Inferior parietal cortex (tissue), 1 donor: ENCODE results near the gene CCDC183.
A peak's percentile ranks its signal among the peaks of the same experiment; 100 is the strongest.
"Not testable (repeated sequence)": the region's sequence is repeated elsewhere in the genome, so short reads cannot be mapped to it uniquely, and the experiment has no call there.

ENCODE experiments used
- DNase-seq: peaks from one replicate; pipeline ENCODE4 v3.0.0-alpha.2; 2016; ENCODE audit errors: extremely low spot score

CCDC183 gene

GRCh38 chr9:136802321-136802720 is 6.2 kb downstream of the CCDC183 start:
- DNase-seq, result no peak

GRCh38 chr9:136803009-136803550 is 6.9 kb downstream of the CCDC183 start:
- DNase-seq, result not testable (repeated sequence)

- DNase-seq, result no peak
Observed at GRCh38 chr9:136803551-136804508, 7.7 kb downstream of the CCDC183 start.

- no peak for DNase-seq
Observed at GRCh38 chr9:136804509-136805206, 8.5 kb downstream of the CCDC183 start.

GRCh38 chr9:136805207-136805740 is 9.1 kb downstream of the CCDC183 start:
- no peak for DNase-seq

- no peak for DNase-seq
Observed at GRCh38 chr9:136806067-136806466, 9.9 kb downstream of the CCDC183 start.

GRCh38 chr9:136806631-136807201 is 10.6 kb downstream of the CCDC183 start:
- DNase-seq, result no peak

- peak; percentile 60 for DNase-seq
Observed at GRCh38 chr9:136807281-136808074, 11.3 kb downstream of the CCDC183 start, which contains the start of gene RABL6. Gene RABL6 (plus strand): TSS chr9:136807948. CDS start chr9:136808197, 249 bp downstream.

GRCh38 chr9:136808075-136808805 is 12.1 kb downstream of the CCDC183 start:
- no peak for DNase-seq

GRCh38 chr9:136808806-136809158 is 12.6 kb downstream of the CCDC183 start:
- no peak for DNase-seq

GRCh38 chr9:136814725-136815421 is 18.7 kb downstream of the CCDC183 start:
- DNase-seq, result no peak

- no peak for DNase-seq
Observed at GRCh38 chr9:136815422-136815782, 19.3 kb downstream of the CCDC183 start.

- DNase-seq, result no peak
Observed at GRCh38 chr9:136820971-136821825, 25.1 kb downstream of the CCDC183 start.

GRCh38 chr9:136821826-136822544 is 25.8 kb downstream of the CCDC183 start:
- no peak for DNase-seq

- DNase-seq, result no peak
Observed at GRCh38 chr9:136823136-136824046, 27.3 kb downstream of the CCDC183 start.

GRCh38 chr9:136824496-136825225 is 28.5 kb downstream of the CCDC183 start:
- no peak for DNase-seq
